Liver (tissue), 9 donors: ENCODE results near the gene NKAPL. TPM values are rescaled to one million over a fixed set of nuclear protein-coding genes. Genes with fewer than 3 reads are reported as not detected.

ENCODE experiments used
- DNase-seq: peaks from one replicate; pipeline ENCODE4 v3.0.0-alpha.2; 2017; ENCODE audit warnings: low spot score
- H3K27ac ChIP-seq, 2 donors: one replicate each; pipeline ENCODE4 v1.7.0; 2013; ENCODE audit warnings: inconsistent platforms in 2 of 2, low read length in 2 of 2, control low read depth in 1 of 2, low read depth in 1 of 2, mild to moderate bottlenecking in 1 of 2
- H3K27me3 ChIP-seq, 4 donors: one replicate each; pipeline versions ENCODE4 v1.6.1 to v1.7.0; 2013; ENCODE audit warnings: low read length in 3 of 4, inconsistent platforms in 1 of 4, mild to moderate bottlenecking in 1 of 4, moderate library complexity in 1 of 4; ENCODE audit not compliant: control insufficient read depth in 4 of 4, insufficient read depth in 4 of 4
- H3K36me3 ChIP-seq, 4 donors: one replicate each; pipeline versions ENCODE4 v1.6.1 to v1.7.0; 2013; ENCODE audit warnings: low read length in 3 of 4, mild to moderate bottlenecking in 3 of 4, low read depth in 1 of 4, moderate library complexity in 1 of 4; ENCODE audit not compliant: control insufficient read depth in 4 of 4, insufficient read depth in 3 of 4
- H3K4me1 ChIP-seq, 4 donors: one replicate each; pipeline versions ENCODE4 v1.6.1 to v1.7.0; 2013; ENCODE audit warnings: low read length in 3 of 4, mild to moderate bottlenecking in 3 of 4, moderate library complexity in 1 of 4; ENCODE audit not compliant: control insufficient read depth in 4 of 4, insufficient read depth in 4 of 4
- H3K4me3 ChIP-seq, 3 donors: one replicate each; pipeline versions ENCODE4 v1.6.1 to v1.7.0; 2013; ENCODE audit warnings: low read length in 3 of 3, control low read depth in 1 of 3, low read depth in 1 of 3, mild to moderate bottlenecking in 1 of 3
- H3K9ac ChIP-seq, 2 donors: one replicate each; pipeline ENCODE4 v1.7.0; 2013; ENCODE audit warnings: low read length in 2 of 2, mild to moderate bottlenecking in 2 of 2, moderate library complexity in 2 of 2, control low read depth in 1 of 2, low read depth in 1 of 2
- H3K9me3 ChIP-seq, 4 donors: one replicate each; pipeline versions ENCODE4 v1.6.1 to v1.7.0; 2013; ENCODE audit warnings: low read length in 3 of 4; ENCODE audit not compliant: control insufficient read depth in 4 of 4
- EGR1 ChIP-seq, 2 donors: IDR thresholded peaks; 2 replicates each; pipeline ENCODE4 v1.6.1; 2016 to 2018; ENCODE audit warnings: antibody characterized with exemption in 2 of 2, low read depth in 2 of 2
- FOXA2 ChIP-seq: IDR thresholded peaks from 2 replicates; pipeline ENCODE4 v1.6.1; 2016; ENCODE audit warnings: antibody characterized with exemption
- GABPA ChIP-seq, 2 donors: IDR thresholded peaks in 1 of 2; conservative IDR thresholded peaks in 1 of 2; 2 replicates each; pipeline ENCODE4 v1.6.1; 2016; ENCODE audit warnings: antibody characterized with exemption in 2 of 2, mild to moderate bottlenecking in 1 of 2, moderate library complexity in 1 of 2
- JUND ChIP-seq, 2 donors: IDR thresholded peaks; 2 replicates each; pipeline ENCODE4 v1.6.1; 2016; ENCODE audit warnings: antibody characterized with exemption in 2 of 2
- NR2F2 ChIP-seq: IDR thresholded peaks from 2 replicates; pipeline ENCODE4 v1.6.1; 2016; ENCODE audit warnings: antibody characterized with exemption
- RAD21 ChIP-seq, 2 donors: IDR thresholded peaks; 2 replicates each; pipeline ENCODE4 v1.6.1; 2016; ENCODE audit warnings: antibody characterized with exemption in 2 of 2, mild to moderate bottlenecking in 2 of 2
- RXRA ChIP-seq, 2 donors: IDR thresholded peaks; 2 replicates each; pipeline ENCODE4 v1.6.1; 2017 to 2018; ENCODE audit warnings: antibody characterized with exemption in 2 of 2, mild to moderate bottlenecking in 1 of 2
- TAF1 ChIP-seq: conservative IDR thresholded peaks from 2 replicates; pipeline ENCODE4 v1.6.1; 2016; ENCODE audit warnings: antibody characterized with exemption, mild to moderate bottlenecking
- YY1 ChIP-seq: IDR thresholded peaks from 2 replicates; pipeline ENCODE4 v1.6.1; 2016; ENCODE audit warnings: antibody characterized with exemption, mild to moderate bottlenecking
- WGBS: extraction: QIAGEN DNeasy Blood & Tissue Kit; methylation state at CpG from one replicate; pipeline ENCODE4 v1.1.7; 2013; 5-methylcytosine and 5-hydroxymethylcytosine counted together
- polyA plus RNA-seq, 2 donors: library from polyadenylated mRNA; stranded (reverse) in 1 of 2; unstranded in 1 of 2; fragments of 200-250 nt in 1 of 2; fragments of >200 nt in 1 of 2; fragmentation: Nextera tagmentation in 1 of 2; extraction: Ambion mirVana in 1 of 2; gene quantifications; one replicate each; pipeline versions ENCODE4 v1.2.1 to v1.2.3, GENCODE V29; 2013 to 2015
- total RNA-seq, 2 donors: library from RNA; depleted of rRNA; stranded (reverse); fragments of >200 nt; gene quantifications; one replicate each; pipeline ENCODE4 v1.2.3, GENCODE V29; 2014
- TF ChIP-seq, protein P1 (sequence below): IDR thresholded peaks from 2 replicates; pipeline ENCODE4 v1.6.1; 2016; ENCODE audit warnings: antibody characterized with exemption
- TF ChIP-seq, protein P2 (sequence below): fragments of 150-350 bp; IDR thresholded peaks from 2 replicates; pipeline ENCODE4 v1.5.1; 2017; ENCODE audit warnings: improper control_type of control experiment, low read depth, low read length; ENCODE audit not compliant: missing input control
- TF ChIP-seq, protein P3 (sequence below): IDR thresholded peaks from 2 replicates; pipeline ENCODE4 v1.6.1; 2016; ENCODE audit warnings: antibody characterized with exemption
- donor health status: healthy.
- donor health status: healthy.
- donor health status: healthy.
- donor health status: healthy.
- donor health status: healthy.

NKAPL gene
- total RNA-seq, result under 1 TPM; 0.56 to 0.59 TPM
- under 1 TPM; 0.22 to 0.61 TPM for polyA plus RNA-seq

DNA sequence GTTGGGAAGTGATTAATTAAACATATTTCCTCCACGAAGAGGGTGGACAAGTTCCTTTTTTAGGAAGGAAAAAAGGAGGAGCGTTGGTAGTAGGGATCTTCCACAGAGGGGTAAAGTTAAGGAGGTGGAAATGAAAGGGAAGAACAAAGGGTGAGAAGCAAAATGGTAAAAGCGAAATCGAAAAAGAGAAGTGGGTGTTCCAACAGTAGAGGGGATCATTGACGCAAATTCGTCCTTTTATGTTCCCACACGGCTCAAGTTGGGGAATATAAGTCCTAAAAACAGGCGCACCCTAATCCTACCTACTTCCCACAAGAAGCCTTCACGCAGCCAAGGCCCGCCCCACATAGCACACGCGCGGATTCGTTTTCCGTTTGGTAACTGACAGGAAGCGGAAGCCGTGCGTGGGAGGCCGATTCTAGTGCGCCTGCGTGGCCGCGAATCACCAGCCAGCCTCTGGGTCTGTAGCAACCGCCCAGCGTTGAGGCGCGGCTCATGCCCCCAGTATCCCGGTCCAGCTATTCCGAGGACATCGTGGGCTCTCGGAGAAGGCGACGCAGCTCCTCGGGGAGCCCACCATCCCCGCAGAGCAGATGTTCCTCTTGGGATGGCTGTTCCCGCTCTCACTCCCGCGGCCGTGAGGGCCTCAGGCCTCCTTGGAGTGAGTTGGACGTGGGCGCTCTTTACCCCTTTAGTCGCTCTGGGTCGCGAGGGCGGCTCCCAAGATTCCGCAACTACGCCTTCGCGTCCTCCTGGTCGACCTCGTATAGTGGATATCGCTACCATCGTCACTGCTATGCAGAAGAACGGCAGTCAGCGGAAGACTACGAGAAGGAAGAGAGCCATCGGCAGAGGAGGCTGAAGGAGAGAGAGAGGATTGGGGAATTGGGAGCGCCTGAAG is at the start of gene NKAPL:
NKAPL (plus strand) TSS at position 421 of the 901 bp plus-strand sequence; CDS start at position 496, 75 bp downstream.
- no peak within 1 kb of the TSS for H3K27ac ChIP-seq
- 34% methylated on average over 58 of the region's 58 CpGs for WGBS
- H3K27me3 ChIP-seq, result no peaks in the 10 kb centered on the region
- H3K36me3 ChIP-seq, result no peaks in the 10 kb centered on the region
- H3K9me3 ChIP-seq, result peaks cover 0 to 6% (median 3%) of the 10 kb centered on the region in 4 donors
- H3K4me1 ChIP-seq, result no peaks in the 10 kb centered on the region
- no peak within 1 kb of the TSS for H3K9ac ChIP-seq
- H3K4me3 ChIP-seq, result peak within 1 kb of the TSS; percentile 36 to 71 (median 43)
- TF ChIP-seq RAD21 (IDR thresholded peaks at IDR 0.05), result peak in 1 of 2 donors; percentile 11
- peak; percentile 58 to 86 for TF ChIP-seq GABPA (IDR thresholded peaks at IDR 0.05 in 1 of 2, conservative IDR thresholded peaks at IDR 0.05 in 1 of 2)
- TF ChIP-seq NR2F2, result no peak
- TF ChIP-seq EGR1 (IDR thresholded peaks at IDR 0.05; ENCODE audit: low read depth in 2 of 2), result peak; percentile 54 to 80
- peak; percentile 66 for DNase-seq

DNA sequence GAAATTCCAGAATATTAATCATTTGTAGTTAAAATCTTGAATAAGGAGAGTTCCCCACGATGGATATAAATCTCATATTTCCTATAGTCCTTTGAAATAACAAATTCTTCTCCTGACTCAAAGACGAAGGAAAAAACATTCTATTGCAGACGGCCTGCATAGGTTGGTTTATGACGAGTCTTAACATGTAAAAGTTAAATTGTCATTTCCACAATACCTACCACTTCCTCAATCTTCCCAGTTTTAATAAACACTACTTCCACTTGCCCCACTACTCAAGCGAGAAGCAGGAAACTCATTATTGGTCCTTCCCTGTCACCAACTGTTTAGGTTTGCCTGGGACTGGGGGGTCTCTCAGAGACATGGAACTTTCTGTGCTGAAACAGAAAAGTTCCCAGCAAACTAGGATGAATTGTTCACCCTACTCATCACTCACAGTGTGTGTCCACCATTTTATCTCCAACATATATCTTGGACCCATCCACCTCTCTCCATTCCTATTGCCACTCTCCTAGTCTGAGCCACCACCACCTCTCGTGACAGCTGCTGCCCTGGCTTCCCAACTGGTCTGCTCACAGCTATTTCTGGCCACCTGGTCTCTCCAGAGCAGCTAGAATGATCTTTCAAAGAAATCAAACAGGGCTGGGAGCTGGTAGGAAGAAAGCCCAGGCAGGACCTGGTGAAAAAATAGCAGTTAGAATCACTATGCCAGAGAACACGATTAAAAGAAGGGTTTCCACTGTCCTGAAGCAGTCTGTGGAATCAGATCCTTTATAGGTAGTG is 49.2 kb upstream of the NKAPL start:
- Histone ChIP-seq H3K27me3 (peaks cover 5 to 46% (median 26%) of the 10 kb centered on the region in 4 donors), H3K4me1 (peaks cover 0 to 4% (median 3%) of the 10 kb centered on the region in 4 donors), H3K27ac (no peak overlapping the region), H3K9me3 (peaks cover 0 to 17% (median 4%) of the 10 kb centered on the region in 4 donors), H3K4me3 (no peak overlapping the region), H3K36me3 (no peaks in the 10 kb centered on the region), H3K9ac (no peak overlapping the region)
- WGBS, result 50% methylated on average over 7 of the region's 7 CpGs
- TF ChIP-seq FOXA2 (no peak), EGR1 (IDR thresholded peaks at IDR 0.05; ENCODE audit: low read depth in 2 of 2) (no peak), RXRA (IDR thresholded peaks at IDR 0.05) (no peak), TAF1 (no peak), JUND (IDR thresholded peaks at IDR 0.05) (no peak), RAD21 (IDR thresholded peaks at IDR 0.05) (no peak), GABPA (IDR thresholded peaks at IDR 0.05 in 1 of 2, conservative IDR thresholded peaks at IDR 0.05 in 1 of 2) (no peak), YY1 (no peak)
- TF ChIP-seq, protein P1, sequence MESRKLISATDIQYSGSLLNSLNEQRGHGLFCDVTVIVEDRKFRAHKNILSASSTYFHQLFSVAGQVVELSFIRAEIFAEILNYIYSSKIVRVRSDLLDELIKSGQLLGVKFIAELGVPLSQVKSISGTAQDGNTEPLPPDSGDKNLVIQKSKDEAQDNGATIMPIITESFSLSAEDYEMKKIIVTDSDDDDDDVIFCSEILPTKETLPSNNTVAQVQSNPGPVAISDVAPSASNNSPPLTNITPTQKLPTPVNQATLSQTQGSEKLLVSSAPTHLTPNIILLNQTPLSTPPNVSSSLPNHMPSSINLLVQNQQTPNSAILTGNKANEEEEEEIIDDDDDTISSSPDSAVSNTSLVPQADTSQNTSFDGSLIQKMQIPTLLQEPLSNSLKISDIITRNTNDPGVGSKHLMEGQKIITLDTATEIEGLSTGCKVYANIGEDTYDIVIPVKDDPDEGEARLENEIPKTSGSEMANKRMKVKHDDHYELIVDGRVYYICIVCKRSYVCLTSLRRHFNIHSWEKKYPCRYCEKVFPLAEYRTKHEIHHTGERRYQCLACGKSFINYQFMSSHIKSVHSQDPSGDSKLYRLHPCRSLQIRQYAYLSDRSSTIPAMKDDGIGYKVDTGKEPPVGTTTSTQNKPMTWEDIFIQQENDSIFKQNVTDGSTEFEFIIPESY, result no peak
- TF ChIP-seq, protein P2, sequence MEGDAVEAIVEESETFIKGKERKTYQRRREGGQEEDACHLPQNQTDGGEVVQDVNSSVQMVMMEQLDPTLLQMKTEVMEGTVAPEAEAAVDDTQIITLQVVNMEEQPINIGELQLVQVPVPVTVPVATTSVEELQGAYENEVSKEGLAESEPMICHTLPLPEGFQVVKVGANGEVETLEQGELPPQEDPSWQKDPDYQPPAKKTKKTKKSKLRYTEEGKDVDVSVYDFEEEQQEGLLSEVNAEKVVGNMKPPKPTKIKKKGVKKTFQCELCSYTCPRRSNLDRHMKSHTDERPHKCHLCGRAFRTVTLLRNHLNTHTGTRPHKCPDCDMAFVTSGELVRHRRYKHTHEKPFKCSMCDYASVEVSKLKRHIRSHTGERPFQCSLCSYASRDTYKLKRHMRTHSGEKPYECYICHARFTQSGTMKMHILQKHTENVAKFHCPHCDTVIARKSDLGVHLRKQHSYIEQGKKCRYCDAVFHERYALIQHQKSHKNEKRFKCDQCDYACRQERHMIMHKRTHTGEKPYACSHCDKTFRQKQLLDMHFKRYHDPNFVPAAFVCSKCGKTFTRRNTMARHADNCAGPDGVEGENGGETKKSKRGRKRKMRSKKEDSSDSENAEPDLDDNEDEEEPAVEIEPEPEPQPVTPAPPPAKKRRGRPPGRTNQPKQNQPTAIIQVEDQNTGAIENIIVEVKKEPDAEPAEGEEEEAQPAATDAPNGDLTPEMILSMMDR, result no peak
- TF ChIP-seq, protein P3, sequence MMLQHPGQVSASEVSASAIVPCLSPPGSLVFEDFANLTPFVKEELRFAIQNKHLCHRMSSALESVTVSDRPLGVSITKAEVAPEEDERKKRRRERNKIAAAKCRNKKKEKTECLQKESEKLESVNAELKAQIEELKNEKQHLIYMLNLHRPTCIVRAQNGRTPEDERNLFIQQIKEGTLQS, result no peak
- no peak for DNase-seq
